SK-N-MC (cell line): ENCODE data around the gene EIF4B.
"Not testable (repeated sequence)": the region's sequence is repeated elsewhere in the genome, so short reads cannot be mapped to it uniquely, and the experiment has no call there.

Experiments
- DNase-seq: peaks from one replicate; pipeline ENCODE4 v3.0.0-alpha.2; 2011; ENCODE audit warnings: low read depth, low spot score
- H3K27ac ChIP-seq: fragments of 200-600 bp; sonication (generic); 2 replicates; pipeline ENCODE4 v1.5.1; 2016; ENCODE audit warnings: mixed run types
- H3K36me3 ChIP-seq: fragments of 200-600 bp; sonication (generic); 2 replicates; pipeline ENCODE4 v1.6.1; 2017; ENCODE audit warnings: antibody characterized with exemption, low read length, mixed read lengths; ENCODE audit not compliant: insufficient read depth
- H3K4me3 ChIP-seq: fragments of 200-600 bp; sonication (generic); 2 replicates; pipeline ENCODE4 v1.5.1; 2016
- H3K9ac ChIP-seq: fragments of 200-600 bp; sonication (generic); 2 replicates; pipeline ENCODE4 v1.8.0; 2017; ENCODE audit warnings: mixed run types, mixed read lengths; ENCODE audit not compliant: insufficient read length
- H3K9me3 ChIP-seq: fragments of 200-600 bp; sonication (generic); 2 replicates; pipeline ENCODE4 v1.6.1; 2017; ENCODE audit warnings: low read depth, mild to moderate bottlenecking, antibody characterized with exemption, low read length, moderate library complexity, mixed read lengths
- EZH2 ChIP-seq: fragments of 200-600 bp; sonication (generic); IDR thresholded peaks from one replicate; pipeline ENCODE4 v1.6.1; 2017; ENCODE audit warnings: antibody characterized with exemption
- FOXP2 ChIP-seq: optimal IDR thresholded peaks from 2 replicates; pipeline ENCODE3; 2011; ENCODE audit warnings: mild to moderate bottlenecking, moderate library complexity; ENCODE audit not compliant: insufficient read depth; ENCODE audit errors: extremely low read length, control extremely low read depth
- POLR2AphosphoS5 ChIP-seq: IDR thresholded peaks from 2 replicates; pipeline ENCODE4 v1.6.1; 2012; ENCODE audit warnings: mild to moderate bottlenecking, low read depth, low read length, borderline replicate concordance

The EIF4B gene

DNA sequence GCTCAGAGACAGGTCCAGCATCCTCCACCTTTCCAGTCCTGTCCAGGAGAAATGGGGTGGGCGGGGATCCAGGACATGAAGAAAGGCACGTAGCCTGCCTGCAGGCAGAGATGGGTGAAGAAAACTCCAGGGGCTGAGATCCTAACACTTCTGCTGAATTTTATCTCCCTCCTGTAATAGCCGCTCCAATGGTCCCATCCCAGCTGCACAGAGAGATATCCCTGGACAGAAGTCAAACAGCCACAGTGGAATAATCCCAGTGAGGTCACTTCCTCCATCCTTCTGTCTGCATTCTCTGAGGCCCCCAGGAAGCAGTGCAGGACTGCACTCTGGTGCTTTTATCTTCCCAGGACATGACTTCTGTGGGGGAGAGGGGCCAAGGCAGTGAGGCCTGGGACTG, 31.1 kb upstream of the EIF4B start:
- H3K9me3 ChIP-seq, result no peaks in the 10 kb centered on the region
- no peak overlapping the region for H3K4me3 ChIP-seq
- H3K36me3 ChIP-seq, result no peaks in the 10 kb centered on the region
- TF ChIP-seq POLR2AphosphoS5, result no peak
- TF ChIP-seq FOXP2, result no peak
- no peak for TF ChIP-seq EZH2
- peak overlapping the region; percentile 90 for H3K27ac ChIP-seq
- no peak for DNase-seq
- peak overlapping the region; percentile 72 for H3K9ac ChIP-seq

DNA sequence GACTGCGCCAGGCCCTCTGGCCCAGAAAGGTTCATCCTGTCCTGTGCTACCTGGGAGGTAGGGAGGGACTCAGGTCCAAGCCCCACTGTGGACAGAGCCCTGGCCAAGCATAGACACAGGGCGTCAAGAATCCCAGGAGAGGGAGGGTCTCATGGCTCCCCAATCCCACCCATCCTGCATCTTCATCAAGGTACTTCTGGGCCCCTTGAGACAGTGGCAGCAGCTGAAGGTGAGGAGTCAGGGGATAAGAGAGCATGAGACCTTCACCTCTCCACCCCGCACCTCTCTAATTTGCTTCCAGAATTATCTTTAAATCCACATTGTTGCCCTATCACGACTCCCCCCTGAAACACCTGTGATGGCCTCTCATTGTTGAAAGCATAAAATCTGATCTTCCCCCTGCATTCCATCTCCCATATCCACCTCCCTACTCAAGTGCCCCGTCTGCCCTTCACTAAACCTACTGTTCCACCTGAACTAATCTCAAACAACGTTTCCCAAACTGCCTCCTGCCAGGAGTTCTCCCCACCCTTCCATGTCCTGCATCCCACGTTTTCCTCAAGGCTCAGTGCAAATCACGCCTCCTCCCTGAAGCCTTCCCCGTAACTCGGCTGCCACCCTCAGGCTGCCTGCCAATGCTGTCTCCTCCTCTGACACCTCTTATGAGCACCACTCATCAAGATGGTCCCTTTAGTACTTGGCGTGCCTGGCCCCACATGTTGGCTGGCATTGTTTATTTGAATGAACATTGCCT, 30.3 kb upstream of the EIF4B start:
- H3K27ac ChIP-seq, result no peak overlapping the region
- no peaks in the 10 kb centered on the region for H3K9me3 ChIP-seq
- H3K9ac ChIP-seq, result no peak overlapping the region
- no peaks in the 10 kb centered on the region for H3K36me3 ChIP-seq
- TF ChIP-seq FOXP2 (no peak), EZH2 (no peak), POLR2AphosphoS5 (no peak)
- H3K4me3 ChIP-seq, result no peak overlapping the region
- no peak for DNase-seq

DNA sequence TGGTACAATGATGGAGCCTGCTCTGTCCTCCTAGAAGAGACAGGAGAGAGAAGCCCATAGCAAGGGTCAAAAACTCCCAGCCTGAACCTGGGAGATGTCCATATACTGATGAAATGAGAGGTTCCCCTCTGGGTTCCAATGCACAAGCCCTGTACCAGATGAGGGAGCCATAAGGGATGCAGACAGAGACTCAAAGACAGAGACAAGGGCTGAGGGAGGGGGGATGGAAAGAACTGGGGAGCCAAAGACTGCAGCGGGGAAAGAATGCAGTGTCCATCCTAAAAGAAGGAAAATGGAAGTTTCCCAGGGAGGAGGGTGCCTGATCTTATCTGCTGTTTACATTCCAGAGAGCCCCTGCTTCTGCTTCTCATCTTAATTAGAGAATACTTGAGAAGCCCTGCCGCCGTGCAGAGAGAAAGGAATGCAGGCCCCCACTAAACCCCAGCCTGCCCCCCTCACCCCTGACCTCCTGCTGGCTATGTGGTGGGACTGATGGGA, 29.6 kb upstream of the EIF4B start:
- H3K27ac ChIP-seq, result no peak overlapping the region
- peak overlapping the region; percentile 8 for H3K9ac ChIP-seq
- no peak for TF ChIP-seq FOXP2
- no peak for TF ChIP-seq EZH2
- no peak for TF ChIP-seq POLR2AphosphoS5
- no peak for DNase-seq
- no peak overlapping the region for H3K4me3 ChIP-seq
- H3K9me3 ChIP-seq, result no peaks in the 10 kb centered on the region
- H3K36me3 ChIP-seq, result no peaks in the 10 kb centered on the region

DNA sequence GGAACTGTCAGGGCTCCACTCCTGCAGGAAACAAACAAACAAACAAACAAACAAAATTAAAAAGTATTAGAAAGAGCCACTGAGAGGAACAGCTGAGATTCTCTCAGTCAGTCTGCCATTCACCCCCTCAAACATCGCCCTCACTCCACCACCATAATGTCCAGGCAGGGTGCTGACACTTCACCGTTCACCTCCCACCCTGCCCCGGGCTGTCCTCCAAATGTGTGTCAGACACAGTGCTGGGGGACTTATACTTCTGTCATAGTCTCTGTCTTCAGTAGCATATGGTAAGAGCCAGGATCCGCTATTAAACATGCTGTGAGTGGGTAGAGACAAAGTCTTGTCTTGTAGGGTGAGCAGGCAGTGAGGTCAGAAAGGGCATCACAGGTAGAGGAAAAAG, 29.1 kb upstream of the EIF4B start:
- Histone ChIP-seq H3K36me3 (no peaks in the 10 kb centered on the region), H3K9me3 (no peaks in the 10 kb centered on the region), H3K27ac (no peak overlapping the region), H3K4me3 (no peak overlapping the region), H3K9ac (peak overlapping the region; percentile 8)
- TF ChIP-seq FOXP2, result no peak
- no peak for TF ChIP-seq EZH2
- no peak for TF ChIP-seq POLR2AphosphoS5
- no peak for DNase-seq

DNA sequence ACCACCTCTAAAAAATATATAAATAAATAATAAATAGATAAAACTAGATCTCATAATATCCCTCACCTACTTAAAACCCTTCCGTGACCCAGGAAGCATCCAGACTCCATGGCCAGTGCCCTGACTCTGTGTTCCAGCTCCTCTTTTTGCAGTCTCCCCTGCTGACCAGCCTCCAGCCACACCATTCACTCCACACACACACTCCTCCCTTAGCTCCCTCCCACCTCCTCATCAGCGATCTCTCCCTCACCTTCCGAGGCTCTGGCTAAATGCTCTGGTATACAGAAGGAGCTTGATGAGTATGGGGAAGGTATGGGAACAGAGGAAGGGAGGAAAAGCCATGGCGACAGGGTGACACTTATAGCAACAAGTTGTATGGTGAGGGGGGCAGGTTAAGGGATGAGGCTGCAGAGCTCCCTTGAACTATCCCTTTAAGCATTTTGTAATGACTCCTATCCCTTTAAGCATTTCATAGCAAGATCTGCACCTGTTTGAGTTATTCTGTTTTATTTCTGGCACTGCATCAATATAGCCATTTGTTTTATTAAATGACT, 26.1 kb upstream of the EIF4B start:
- DNase-seq, result no peak
- Histone ChIP-seq H3K27ac (no peak overlapping the region), H3K9ac (no peak overlapping the region), H3K9me3 (no peaks in the 10 kb centered on the region), H3K36me3 (no peaks in the 10 kb centered on the region), H3K4me3 (no peak overlapping the region)
- TF ChIP-seq POLR2AphosphoS5 (no peak), EZH2 (no peak), FOXP2 (no peak)

DNA sequence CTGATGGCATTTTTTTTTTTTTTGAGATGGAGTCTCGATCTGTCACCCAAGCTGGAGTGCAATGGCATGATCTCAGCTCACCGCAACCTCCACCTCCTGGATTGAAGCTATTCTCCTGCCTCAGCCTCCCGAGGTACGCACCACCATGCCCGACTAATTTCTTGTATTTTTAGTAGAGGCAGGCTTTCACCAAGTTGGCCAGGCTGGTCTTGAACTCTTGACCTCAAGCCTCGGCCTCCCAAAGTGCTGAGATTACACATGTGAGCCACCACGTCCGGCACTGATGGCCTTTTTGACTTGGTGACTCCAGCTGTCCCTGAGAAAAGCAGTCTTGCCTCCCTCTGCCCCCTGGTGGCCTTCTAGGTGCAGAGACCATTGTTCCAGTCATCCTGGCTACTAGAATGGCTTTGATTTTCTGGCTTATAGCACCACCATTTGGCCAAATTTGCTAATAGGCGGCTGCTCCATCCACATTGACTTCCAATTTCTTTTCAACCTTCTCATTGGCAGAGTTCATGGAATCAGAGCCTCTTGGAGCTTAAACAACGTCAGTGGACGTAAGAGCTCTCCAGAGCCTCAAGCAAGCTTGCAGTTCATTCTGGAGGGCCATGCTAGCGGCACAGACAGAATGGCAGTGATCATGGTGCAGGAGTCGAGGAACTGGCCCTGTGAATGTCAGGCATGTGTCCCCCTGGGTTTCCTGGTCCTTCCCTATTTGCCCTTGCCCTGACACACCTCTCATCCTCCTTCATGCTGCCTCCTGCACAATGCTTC, 25.4 kb upstream of the EIF4B start:
- no peak for TF ChIP-seq EZH2
- Histone ChIP-seq H3K9me3 (no peaks in the 10 kb centered on the region), H3K9ac (no peak overlapping the region), H3K4me3 (no peak overlapping the region), H3K27ac (no peak overlapping the region), H3K36me3 (no peaks in the 10 kb centered on the region)
- peak; percentile 88 for DNase-seq

DNA sequence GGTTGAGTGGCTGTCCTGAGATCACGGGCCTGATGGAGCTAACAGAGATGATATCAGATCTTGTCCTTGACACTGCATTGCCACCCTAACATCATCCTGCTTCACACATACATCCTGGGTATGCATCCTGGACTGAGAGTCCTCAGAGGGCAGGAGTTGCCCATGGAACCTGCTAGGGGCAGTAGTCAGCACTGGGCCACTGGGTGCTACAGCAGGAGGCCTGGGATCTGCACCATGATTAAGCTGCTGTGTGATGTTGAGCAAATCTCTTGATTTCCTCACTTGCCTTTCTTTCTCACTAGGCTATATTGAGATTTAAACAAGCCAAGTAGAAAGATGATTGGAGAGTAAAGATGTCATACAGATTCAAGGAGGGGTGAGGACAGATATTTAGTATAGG, 22.1 kb upstream of the EIF4B start:
- DNase-seq, result no peak

DNA sequence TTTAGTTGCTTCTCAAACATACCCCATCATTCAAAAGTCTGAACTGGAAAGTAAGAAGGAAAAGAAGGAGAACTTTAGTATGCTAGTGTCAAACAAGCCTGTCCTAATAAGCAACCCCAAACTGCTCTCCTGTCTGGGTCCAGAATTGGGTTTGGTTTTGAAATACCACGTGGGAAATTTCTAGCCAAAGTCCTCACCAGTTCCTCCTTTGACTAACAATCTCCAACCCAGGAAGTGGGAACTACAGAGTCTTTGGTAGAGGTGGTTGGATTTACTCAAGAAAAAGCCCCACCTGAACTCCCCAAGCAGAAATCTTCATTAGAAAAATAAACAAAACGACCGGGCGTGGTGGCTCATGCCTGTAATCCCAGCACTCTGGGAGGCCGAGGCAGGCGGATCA, 17.4 kb upstream of the EIF4B start:
- no peak for DNase-seq
- Histone ChIP-seq H3K9me3 (no peaks in the 10 kb centered on the region), H3K4me3 (no peak overlapping the region), H3K27ac (no peak overlapping the region), H3K9ac (no peak overlapping the region), H3K36me3 (no peaks in the 10 kb centered on the region)
- TF ChIP-seq FOXP2, result no peak
- TF ChIP-seq EZH2, result no peak
- TF ChIP-seq POLR2AphosphoS5, result no peak

More for the DNA sequence above, 22.1 kb upstream of the EIF4B start:
- Histone ChIP-seq H3K4me3 (no peak overlapping the region), H3K27ac (no peak overlapping the region), H3K9me3 (no peaks in the 10 kb centered on the region), H3K9ac (no peak overlapping the region), H3K36me3 (no peaks in the 10 kb centered on the region)
- no peak for TF ChIP-seq EZH2
- no peak for TF ChIP-seq POLR2AphosphoS5
- no peak for TF ChIP-seq FOXP2

DNA sequence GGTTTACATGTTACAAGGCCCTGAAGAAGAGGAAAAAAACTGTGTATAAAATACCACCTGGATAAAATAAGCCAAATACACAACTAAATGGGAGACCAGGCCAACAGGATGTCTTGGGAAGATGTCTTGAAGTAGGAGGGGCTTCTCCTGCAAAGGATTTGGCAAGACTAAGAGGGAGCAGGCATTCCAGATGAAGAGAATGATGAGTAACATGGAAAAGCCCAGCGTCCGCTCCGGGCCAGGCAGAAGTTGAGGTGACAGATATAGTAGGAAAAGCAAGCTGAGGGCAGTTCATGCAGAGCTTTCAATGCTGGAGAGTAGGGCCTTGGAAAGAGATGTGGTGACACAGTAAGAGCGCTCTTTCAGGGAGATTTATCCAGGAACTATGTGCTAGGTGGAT, 16.1 kb upstream of the EIF4B start:
- no peak for TF ChIP-seq FOXP2
- no peak for TF ChIP-seq POLR2AphosphoS5
- TF ChIP-seq EZH2, result no peak
- H3K4me3 ChIP-seq, result no peak overlapping the region
- no peak for DNase-seq
- no peak overlapping the region for H3K9ac ChIP-seq
- H3K27ac ChIP-seq, result no peak overlapping the region
- no peaks in the 10 kb centered on the region for H3K36me3 ChIP-seq
- H3K9me3 ChIP-seq, result no peaks in the 10 kb centered on the region

DNA sequence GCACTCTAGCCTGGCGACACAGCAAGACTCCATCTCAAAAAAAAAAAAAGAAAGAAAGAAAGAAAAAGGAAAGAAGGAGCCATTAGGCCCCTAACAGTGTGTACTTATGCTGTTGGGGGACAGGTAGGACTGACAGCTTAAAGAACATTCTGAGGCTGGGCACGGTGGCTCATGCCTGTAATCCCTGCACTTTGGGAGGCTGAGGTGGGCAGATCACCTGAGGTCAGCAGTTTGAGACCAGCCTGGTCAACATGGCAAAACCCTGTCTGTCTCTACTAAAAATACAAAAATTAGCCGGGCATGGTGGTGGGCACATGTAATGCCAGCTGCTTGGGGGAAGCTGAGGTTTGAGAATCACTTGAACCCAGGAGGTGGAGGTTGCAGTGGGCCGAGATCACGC, 14.0 kb upstream of the EIF4B start:
- H3K9me3 ChIP-seq, DNase-seq, H3K27ac ChIP-seq: not testable (repeated sequence)

More for the DNA sequence above, 14.0 kb upstream of the EIF4B start:
- not testable (repeated sequence) for H3K9ac ChIP-seq, H3K36me3 ChIP-seq, H3K4me3 ChIP-seq
